ENCODE data around the gene FNDC10.
A peak's percentile ranks its signal among the peaks of the same experiment; 100 is the strongest.

The FNDC10 gene

DNA sequence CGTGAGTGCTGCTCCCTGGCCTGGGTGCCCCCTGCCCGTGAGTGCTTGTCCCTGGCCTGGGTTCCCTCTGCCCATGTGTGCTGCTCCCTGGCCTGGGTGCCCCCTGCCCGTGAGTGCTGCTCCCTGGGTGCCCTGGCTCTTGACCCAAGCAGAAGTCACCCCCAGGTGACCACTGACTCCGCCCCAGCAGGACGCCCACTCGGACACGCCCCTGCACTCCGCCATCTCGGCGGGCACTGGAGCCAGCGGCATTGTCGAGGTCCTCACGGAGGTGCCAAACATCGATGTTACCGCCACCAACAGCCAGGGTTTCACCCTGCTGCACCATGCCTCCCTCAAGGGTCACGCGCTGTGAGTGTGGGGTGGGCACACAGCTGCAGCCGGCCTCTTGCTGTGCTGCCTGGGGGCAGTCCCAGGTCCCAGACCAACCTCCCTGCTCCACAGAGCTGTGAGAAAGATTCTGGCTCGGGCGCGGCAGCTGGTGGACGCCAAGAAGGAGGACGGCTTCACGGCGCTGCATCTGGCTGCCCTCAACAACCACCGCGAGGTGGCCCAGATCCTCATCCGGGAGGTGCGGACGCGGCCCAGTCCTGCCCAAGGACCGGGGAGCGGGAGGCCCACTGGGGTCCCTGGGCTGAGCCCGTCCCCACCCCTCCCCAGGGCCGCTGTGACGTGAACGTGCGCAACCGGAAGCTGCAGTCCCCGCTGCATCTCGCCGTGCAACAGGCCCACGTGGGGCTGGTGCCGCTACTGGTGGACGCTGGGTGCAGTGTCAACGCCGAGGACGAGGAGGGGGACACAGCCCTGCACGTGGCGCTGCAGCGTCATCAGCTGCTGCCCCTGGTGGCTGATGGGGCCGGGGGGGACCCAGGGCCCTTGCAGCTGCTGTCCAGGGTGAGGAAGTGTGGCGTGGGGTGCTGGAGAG lies 28.2 kb upstream of the FNDC10 start:
- no peak for DNase-seq

DNA sequence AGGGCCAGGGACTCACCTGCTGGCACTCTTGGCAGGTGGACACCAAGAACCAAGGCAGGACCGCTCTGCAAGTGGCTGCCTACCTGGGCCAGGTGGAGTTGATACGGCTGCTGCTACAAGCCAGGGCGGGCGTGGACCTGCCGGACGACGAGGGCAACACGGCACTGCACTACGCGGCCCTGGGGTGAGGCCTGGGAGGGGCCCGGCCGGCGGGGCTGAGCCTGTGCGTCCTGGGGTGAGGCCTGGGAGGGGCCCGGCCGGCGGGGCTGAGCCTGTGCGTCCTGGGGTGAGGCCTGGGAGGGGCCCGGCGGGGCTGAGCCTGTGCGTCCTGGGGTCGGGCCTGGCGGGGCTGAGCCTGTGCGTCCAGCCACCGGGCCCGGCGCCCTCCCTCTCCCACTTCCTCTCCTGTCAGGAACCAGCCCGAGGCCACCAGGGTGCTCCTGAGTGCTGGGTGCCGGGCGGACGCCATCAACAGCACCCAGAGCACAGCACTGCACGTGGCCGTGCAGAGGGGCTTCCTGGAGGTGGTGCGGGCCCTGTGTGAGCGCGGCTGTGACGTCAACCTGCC lies 27.4 kb upstream of the FNDC10 start:
- DNase-seq, result no peak

GRCh38 chr1:1626207-1627141 lies 26.5 kb upstream of the FNDC10 start:
- DNase-seq, result no peak

- no peak for DNase-seq
Measured at GRCh38 chr1:1625824-1626206, 25.9 kb upstream of the FNDC10 start.

GRCh38 chr1:1625404-1625775 lies 25.5 kb upstream of the FNDC10 start:
- DNase-seq, result no peak

- no peak for DNase-seq
Measured at GRCh38 chr1:1624443-1625403, 24.8 kb upstream of the FNDC10 start.

DNA sequence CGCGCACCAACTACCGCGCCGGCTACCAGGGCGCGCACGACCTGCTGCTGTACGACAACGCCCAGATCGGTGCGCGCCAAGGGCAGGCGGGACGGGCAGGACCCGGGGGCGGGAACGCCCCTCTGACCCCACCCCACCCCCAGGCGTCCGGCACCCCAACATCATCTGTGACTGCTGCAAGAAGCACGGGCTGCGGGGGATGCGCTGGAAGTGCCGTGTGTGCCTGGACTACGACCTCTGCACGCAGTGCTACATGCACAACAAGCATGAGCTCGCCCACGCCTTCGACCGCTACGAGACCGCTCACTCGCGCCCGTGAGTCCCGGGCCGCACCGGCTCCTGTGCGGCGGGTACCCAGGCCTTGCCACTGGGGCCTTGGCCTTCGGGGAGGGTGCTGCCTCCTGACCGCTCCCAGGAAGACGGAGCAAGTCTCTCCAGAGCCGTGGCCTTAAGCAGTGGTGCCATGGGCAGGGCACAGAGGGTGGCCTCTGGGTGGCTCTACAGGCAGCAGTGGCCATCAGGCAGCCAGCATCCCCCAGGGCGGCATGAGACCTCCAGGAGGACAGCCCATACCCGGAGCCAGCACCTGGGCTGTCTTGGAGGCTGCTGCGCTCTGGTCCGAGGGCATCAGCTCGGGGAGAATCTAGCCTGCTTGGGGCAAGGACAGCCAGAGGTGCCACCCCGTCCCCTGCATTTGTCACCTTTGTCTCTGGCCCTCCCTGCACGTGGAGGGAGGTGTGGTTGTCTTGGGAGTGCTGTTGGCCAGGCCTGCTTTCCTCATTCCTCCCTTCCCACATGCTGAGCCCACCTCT lies 23.9 kb upstream of the FNDC10 start:
- no peak for DNase-seq

- no peak for DNase-seq
Measured at GRCh38 chr1:1623181-1623630, 23.3 kb upstream of the FNDC10 start.

DNA sequence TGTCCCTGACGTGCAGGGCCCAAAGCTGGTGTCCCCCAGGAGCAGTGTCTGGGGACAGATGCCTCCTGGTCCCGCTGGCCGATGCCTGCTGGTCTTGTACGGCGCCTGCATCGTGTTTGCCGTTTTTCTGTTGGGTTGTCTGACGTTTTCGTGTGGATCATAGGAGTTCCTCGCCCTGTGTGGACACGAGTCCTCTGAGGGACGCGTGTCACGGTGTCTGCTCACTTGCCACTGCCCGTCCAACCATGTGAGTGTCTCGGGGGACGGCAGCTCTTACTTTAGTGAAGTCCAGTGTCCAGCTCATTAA lies 22.8 kb upstream of the FNDC10 start:
- no peak for DNase-seq

DNA sequence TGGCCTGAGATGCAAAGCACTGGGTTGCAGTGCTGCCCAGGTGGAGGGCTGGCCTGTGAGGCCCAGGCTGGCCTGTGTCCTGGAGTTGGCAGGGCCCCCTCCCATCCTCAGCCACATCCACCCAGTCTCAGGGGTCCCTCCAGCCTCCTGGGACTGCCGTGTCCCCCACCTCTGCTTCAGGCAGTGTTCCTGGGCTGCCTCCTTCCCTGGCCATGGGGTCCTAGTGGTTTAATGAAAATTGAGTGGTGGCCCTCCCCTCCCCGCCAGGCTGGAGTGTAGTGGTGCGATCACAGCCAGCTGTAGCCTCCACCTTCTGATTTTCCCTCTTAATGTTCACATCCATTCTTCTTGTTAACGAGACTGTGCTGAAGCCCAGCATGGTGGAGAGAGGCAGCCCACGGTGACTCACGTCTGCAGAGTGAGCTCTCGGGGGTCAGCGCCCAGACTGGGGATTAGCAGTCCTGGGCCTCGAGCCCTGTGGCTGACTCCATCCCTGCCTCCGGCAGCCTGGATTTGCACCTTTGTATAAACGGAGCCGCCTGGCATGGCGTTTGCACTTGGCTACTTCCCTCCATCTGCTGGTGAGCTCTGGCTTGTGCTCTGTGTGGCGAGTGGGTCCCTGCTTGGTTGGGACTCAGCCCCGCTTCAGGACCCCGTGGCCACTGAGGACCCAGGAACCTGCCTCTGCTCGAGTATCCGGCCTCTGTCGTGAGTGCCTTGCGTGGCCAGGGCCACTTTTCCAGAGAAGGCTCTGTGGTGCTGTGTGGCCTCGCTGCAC lies 22.3 kb upstream of the FNDC10 start:
- no peak for DNase-seq

- no peak for DNase-seq
Measured at GRCh38 chr1:1621173-1622009, 21.5 kb upstream of the FNDC10 start.

DNA sequence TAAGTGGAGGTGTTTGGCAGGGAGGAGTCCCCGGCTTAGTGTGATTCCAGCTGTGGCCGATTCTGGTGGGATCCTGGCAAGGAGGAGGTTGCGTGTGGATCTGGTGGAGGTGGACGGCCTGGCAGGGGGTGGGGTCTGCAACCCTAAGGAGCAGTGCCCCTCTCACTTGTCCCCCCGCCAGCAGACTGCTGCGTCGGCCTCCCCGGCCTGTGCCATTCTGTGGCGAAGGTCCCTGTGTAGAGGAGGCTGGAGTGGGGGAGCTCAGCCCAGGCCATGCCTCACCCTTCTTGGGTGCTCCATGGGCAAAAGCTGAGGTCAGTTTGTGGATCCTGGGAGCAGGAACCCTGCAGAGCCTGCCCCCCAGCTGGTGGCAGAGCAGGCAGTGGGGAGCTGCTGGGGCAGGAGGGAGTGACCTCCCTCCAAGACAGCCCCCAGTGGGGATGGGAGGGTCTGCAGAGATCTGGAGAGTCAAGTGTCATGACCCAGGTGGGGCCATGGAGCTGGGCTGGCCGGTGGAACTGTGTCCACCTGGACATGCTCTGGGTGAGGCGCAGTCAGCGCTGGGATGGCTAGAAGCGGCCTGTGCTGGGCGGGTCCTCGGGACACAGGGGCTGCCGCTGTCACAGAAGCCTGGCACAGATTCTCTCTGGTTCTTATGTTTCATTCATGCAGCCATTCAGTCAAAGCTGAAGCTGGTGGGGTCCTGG lies 20.7 kb upstream of the FNDC10 start:
- no peak for DNase-seq

DNA sequence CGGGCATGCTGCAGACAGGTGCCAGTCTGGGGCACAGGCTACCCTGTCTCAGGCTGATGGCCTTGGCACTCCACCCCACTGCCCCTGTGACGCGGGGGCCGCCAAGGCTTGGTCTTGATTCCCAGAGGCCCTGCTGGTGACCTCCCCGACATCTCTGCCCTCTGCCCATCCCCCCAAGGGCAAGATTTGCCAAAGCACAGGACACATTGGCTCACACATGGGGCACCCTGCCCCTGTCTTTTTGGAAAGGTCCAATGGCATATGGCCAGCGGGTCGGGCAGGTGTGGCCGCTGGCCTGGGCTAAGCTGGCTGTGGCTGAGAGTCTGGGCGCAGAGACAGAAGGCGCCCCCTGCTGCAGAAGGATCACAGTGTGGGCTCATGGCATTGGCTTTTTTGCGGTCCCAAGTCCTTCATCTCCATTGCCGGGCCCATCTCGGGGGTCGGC lies 20.0 kb upstream of the FNDC10 start:
- DNase-seq, result no peak

DNA sequence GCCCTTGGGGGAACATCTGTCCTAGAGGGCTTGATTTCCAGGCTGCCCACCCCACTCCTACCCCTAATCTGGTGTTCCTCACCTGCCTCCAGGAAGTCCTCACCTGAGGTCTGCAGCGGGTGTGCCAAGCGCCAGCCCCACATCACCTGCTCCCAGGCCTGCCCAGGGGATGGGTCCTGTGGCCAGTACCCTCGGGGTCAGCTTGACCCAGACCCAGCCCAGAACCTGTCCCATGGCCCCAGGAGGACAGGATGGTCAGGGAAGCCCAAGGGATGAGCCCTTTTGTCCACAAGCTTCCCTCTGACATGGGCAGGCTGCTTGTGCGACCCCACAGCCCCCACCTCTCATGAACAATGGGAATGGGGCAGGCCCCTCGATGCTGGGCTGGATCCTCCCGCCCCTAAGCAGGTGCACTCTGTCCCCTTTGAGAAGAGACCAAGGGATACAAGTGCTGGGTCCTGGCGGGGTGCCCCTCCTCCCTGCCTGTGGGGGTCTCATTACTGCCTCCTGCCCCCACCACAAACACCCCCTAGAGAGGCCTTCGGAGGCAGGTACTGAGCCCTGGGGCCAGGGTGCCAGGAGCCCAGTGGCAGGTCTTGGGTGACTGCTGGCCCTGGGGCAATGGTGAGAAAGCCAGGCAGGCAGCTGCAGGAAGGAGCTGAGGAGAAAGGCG lies 18.6 kb upstream of the FNDC10 start:
- no peak for DNase-seq

DNA sequence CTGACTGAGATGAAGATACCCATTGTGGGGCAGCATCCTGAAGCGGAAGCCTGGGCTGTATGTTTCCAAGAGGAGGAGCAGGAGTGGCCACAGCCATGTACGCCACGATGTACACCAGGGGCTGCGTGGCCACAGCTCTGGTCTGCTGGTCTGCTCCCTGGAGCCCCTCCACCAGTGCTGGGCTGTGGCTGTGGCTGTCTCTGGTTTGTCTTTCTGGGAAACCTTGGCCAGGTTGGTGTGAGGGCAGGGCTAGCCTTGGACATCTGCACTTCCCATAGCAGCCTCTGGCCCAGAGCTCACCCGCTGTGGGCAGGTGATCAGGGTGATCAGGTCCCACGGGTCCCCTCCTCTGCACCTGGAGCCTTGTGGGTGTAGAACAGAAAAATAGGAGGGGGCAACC lies 18.0 kb upstream of the FNDC10 start:
- no peak for DNase-seq

DNA sequence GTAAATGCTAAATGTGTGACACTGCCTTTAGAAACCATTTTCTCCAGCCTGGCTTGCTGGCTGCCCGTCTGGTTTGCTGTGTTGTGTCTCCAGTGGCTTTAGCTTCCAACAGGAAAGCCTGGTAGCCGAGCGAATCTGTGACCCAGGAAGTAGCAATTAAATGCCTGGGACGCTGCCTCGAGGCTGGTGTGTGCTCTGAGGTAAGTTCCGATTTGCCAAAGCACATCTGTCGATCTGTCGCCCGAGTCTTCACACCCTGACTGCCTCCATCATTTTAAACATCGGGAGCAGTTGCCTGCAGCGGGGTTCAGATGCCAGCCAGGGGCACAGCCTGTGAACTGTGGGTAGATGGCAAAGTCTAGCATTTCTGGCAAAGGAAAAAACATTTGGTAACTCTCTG lies 17.6 kb upstream of the FNDC10 start:
- no peak for DNase-seq

DNA sequence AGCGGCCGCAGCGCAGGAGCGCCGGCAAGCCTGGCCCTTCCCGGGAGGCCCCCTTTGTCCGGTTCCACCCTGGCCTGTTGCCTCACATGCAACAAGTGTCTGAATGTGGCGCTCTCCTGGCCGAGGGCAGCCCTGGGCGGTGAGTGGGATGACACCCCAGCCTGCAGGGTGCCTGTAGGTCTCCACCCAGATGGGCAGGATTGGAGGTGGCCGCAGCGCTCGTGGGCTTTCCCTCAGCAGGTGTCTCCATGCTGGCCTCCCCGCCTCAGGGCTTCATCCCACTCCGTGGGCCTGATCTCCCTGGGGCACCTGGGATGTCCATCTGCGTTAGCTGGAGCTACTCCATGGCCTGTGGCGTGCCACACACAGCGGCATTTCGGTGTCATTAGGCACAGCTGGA lies 16.9 kb upstream of the FNDC10 start:
- no peak for DNase-seq

- DNase-seq, result peak; percentile 20 to 68 (median 37)
Measured at GRCh38 chr1:1616045-1616790, 16.3 kb upstream of the FNDC10 start.

Measured in NCI-H1417 (cell line).